GM06990 (cell line): ENCODE results near the gene PPP1R15B.
A peak's percentile ranks its signal among the peaks of the same experiment; 100 is the strongest.

Source experiments
- DNase-seq: peaks from one replicate; pipeline ENCODE4 v3.0.0-alpha.2; 2011; ENCODE audit not compliant: insufficient read length; ENCODE audit errors: extremely low read depth
- H3K27me3 ChIP-seq: replicated peaks from 2 replicates; pipeline ENCODE4 v1.6.0; 2011; ENCODE audit warnings: low read length; ENCODE audit not compliant: control insufficient read depth, insufficient read depth
- H3K36me3 ChIP-seq: 2 replicates; pipeline ENCODE4 v1.5.1; 2011; ENCODE audit warnings: low read length; ENCODE audit not compliant: control insufficient read depth, insufficient read depth
- H3K4me3 ChIP-seq: replicated peaks from 2 replicates; pipeline ENCODE4 v1.5.1; 2011; ENCODE audit warnings: low read depth, mild to moderate bottlenecking, control low read depth, low read length
- CTCF ChIP-seq: IDR thresholded peaks from 2 replicates; pipeline ENCODE4 v1.5.1; 2011; ENCODE audit warnings: low read length, control low read depth, mild to moderate bottlenecking, inconsistent platforms; ENCODE audit not compliant: insufficient read depth, poor library complexity, severe bottlenecking

Gene PPP1R15B

DNA sequence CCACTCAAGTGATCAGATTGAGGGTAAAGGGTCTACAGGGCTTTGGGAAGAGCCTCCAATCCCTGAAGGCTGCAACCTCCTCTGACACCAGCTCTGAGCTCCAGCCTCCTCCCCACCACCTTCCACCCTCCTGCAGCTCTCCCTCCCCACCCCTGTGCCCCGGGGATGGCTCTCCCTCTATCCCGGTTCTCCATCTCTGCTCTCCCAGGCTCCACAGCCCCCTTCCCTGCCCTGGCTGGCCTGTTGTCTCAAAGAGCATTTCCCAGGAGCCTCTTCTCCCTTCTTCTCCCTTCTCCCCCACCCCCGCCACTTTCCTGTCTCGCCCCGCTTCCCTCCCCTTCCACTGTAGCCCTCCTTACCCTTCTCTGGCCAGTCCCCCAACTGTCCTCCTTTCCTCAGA, 53.0 kb downstream of the PPP1R15B start:
- Histone ChIP-seq H3K4me3 (no peak overlapping the region), H3K36me3 (no peaks in the 10 kb centered on the region), H3K27me3 (peaks cover 1% of the 10 kb centered on the region; the same call in 1 of the 2 replicates)
- no peak for TF ChIP-seq CTCF
- no peak for DNase-seq

- DNase-seq = no peak
- TF ChIP-seq CTCF = peak; percentile 22
- no peaks in the 10 kb centered on the region for H3K36me3 ChIP-seq
- H3K4me3 ChIP-seq = no peak overlapping the region
- peaks cover 1% of the 10 kb centered on the region; the same call in 1 of the 2 replicates for H3K27me3 ChIP-seq
Measured at GRCh38 chr1:204357551-204358490, 53.8 kb downstream of the PPP1R15B start.

DNA sequence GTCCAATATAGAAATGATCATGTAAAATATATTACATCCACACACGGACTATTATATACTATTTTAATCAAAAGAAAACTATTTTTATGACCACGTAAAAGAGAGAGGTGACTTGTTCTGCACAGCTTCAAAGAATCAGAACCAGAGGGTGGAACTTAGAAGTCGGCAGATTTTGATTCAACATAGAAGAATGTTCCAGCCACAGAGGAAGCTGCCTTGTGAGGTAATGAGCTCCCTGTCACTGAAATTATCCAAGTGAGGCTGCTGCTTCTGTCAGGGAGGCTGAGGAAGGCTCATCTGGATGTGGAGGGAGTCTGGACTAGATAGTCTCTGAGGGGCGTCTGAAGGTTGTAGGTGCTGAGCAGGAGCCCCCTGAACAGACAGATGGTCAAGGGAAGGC, 54.6 kb downstream of the PPP1R15B start:
- TF ChIP-seq CTCF = no peak
- H3K4me3 ChIP-seq = no peak overlapping the region
- DNase-seq = no peak
- H3K36me3 ChIP-seq = no peaks in the 10 kb centered on the region
- H3K27me3 ChIP-seq = peaks cover 1% of the 10 kb centered on the region; the same call in 1 of the 2 replicates

- Histone ChIP-seq H3K36me3 (no peaks in the 10 kb centered on the region), H3K4me3 (no peak overlapping the region), H3K27me3 (peaks cover 1% of the 10 kb centered on the region; the same call in 1 of the 2 replicates)
- no peak for TF ChIP-seq CTCF
- no peak for DNase-seq
Measured at GRCh38 chr1:204355913-204356312, 55.7 kb downstream of the PPP1R15B start.

DNA sequence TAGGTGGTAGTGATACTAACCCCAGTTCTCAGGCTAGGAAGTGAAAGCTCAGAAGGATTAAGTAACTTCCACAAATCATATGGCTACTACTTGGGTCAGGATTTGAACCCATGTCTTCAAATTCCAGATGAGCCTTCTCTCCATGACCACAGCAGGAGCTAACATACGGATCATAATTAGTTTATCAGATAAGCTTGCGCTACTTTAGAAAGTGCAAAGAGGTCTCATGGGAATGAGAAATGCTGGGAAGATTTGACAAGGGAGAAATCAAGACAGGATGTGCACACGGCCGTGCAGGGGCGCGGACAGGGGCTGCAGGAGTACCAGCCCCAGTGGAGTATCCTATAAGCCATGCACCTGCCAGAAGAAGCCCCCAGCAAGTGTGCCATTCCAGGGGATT, 57.0 kb downstream of the PPP1R15B start:
- no peak for TF ChIP-seq CTCF

More for the DNA sequence above, 57.0 kb downstream of the PPP1R15B start:
- peaks cover 1% of the 10 kb centered on the region; the same call in 1 of the 2 replicates for H3K27me3 ChIP-seq
- DNase-seq = no peak
- no peaks in the 10 kb centered on the region for H3K36me3 ChIP-seq
- H3K4me3 ChIP-seq = no peak overlapping the region
